Progenitor cell of endocrine pancreas (in vitro differentiated cells): Measurements from ENCODE around the gene POLK. TPM values are rescaled to one million over a fixed set of nuclear protein-coding genes. Genes with fewer than 3 reads are reported as not detected.

Experiments used
- DNase-seq: peaks from one replicate; pipeline ENCODE4 v3.0.0; 2021; ENCODE audit warnings: low spot score; ENCODE audit not compliant: unreplicated experiment
- H3K27ac Mint-ChIP-seq: 2 replicates; pipeline ENCODE4 v1.8.0; 2021; ENCODE audit warnings: mild to moderate bottlenecking, moderate library complexity, mixed read lengths
- H3K27me3 Mint-ChIP-seq: 2 replicates; pipeline ENCODE4 v1.8.0; 2021; ENCODE audit warnings: mixed read lengths
- H3K36me3 Mint-ChIP-seq: 2 replicates; pipeline ENCODE4 v1.8.0; 2022; ENCODE audit warnings: mixed read lengths; ENCODE audit not compliant: insufficient read depth
- H3K4me1 Mint-ChIP-seq: 2 replicates; pipeline ENCODE4 v1.8.0; 2021; ENCODE audit warnings: low read depth, mixed read lengths
- H3K4me3 Mint-ChIP-seq: 2 replicates; pipeline ENCODE4 v1.8.0; 2021; ENCODE audit warnings: low read depth, mild to moderate bottlenecking, moderate library complexity, mixed read lengths
- H3K9me3 Mint-ChIP-seq: 2 replicates; pipeline ENCODE4 v1.8.0; 2021; ENCODE audit warnings: low read depth, mixed read lengths
- CTCF ChIP-seq: fragments of 200-600 bp; sonication (generic); IDR thresholded peaks from one replicate; pipeline ENCODE4 v1.5.0; 2021; ENCODE audit warnings: antibody characterized with exemption, mild to moderate bottlenecking; ENCODE audit not compliant: unreplicated experiment
- total RNA-seq: library from RNA; stranded (reverse); gene quantifications from 2 replicates; pipeline ENCODE4 v1.2.1, GENCODE V29; 2021

Gene POLK
- total RNA-seq, 1 donor from 2014 or later = 20.2 TPM

- no peak overlapping the region for H3K4me3 Mint-ChIP-seq
- peaks cover 8% of the 10 kb centered on the region for H3K9me3 Mint-ChIP-seq
- peaks cover 13% of the 10 kb centered on the region for H3K36me3 Mint-ChIP-seq
- H3K27ac Mint-ChIP-seq = no peak overlapping the region
- no peaks in the 10 kb centered on the region for H3K27me3 Mint-ChIP-seq
- no peak for DNase-seq
- peaks cover 24% of the 10 kb centered on the region for H3K4me1 Mint-ChIP-seq
- no peak for TF ChIP-seq CTCF
Observed at GRCh38 chr5:75507841-75508240, 3.9 kb upstream of the POLK start.

- Mint-ChIP-seq H3K4me3 (peak overlapping the region; percentile 95), H3K27me3 (no peaks in the 10 kb centered on the region), H3K9me3 (peaks cover 8% of the 10 kb centered on the region), H3K36me3 (peaks cover 9% of the 10 kb centered on the region), H3K4me1 (peaks cover 27% of the 10 kb centered on the region), H3K27ac (no peak overlapping the region)
- DNase-seq = no peak
- no peak for TF ChIP-seq CTCF
Observed at GRCh38 chr5:75509546-75509945, 2.1 kb upstream of the POLK start.

- H3K36me3 Mint-ChIP-seq = peaks cover 8% of the 10 kb centered on the region
- H3K4me1 Mint-ChIP-seq = peaks cover 27% of the 10 kb centered on the region
- no peak for DNase-seq
- H3K27me3 Mint-ChIP-seq = no peaks in the 10 kb centered on the region
- H3K27ac Mint-ChIP-seq = no peak overlapping the region
- TF ChIP-seq CTCF = no peak
- H3K4me3 Mint-ChIP-seq = peak overlapping the region; percentile 95
- H3K9me3 Mint-ChIP-seq = peaks cover 8% of the 10 kb centered on the region
Observed at GRCh38 chr5:75509956-75510355, 1.7 kb upstream of the POLK start.

- peak; percentile 10 for DNase-seq
- peak overlapping the region; percentile 95 for H3K4me3 Mint-ChIP-seq
- peaks cover 8% of the 10 kb centered on the region for H3K9me3 Mint-ChIP-seq
- peaks cover 6% of the 10 kb centered on the region for H3K36me3 Mint-ChIP-seq
- H3K27ac Mint-ChIP-seq = peak overlapping the region; percentile 99
- peaks cover 27% of the 10 kb centered on the region for H3K4me1 Mint-ChIP-seq
- no peak for TF ChIP-seq CTCF
- H3K27me3 Mint-ChIP-seq = no peaks in the 10 kb centered on the region
Observed at GRCh38 chr5:75510417-75510835, 1.3 kb upstream of the POLK start.

GRCh38 chr5:75510836-75511434, 756 bp upstream of the POLK start:
- Mint-ChIP-seq H3K27me3 (no peaks in the 10 kb centered on the region), H3K36me3 (peaks cover 6% of the 10 kb centered on the region), H3K9me3 (peaks cover 8% of the 10 kb centered on the region), H3K4me3 (peak overlapping the region; percentile 95), H3K4me1 (peaks cover 26% of the 10 kb centered on the region), H3K27ac (peak overlapping the region; percentile 99)
- DNase-seq = peak; percentile 37
- no peak for TF ChIP-seq CTCF
